WERI-Rb-1 (cell line): ENCODE results near the gene PDE9A.

ENCODE experiments used
- DNase-seq: peaks from one replicate; pipeline ENCODE4 v3.0.0-alpha.2; 2020
- H3K27ac ChIP-seq: fragments of 250-450 bp; sonication (Bioruptor Pico); 2 replicates; pipeline ENCODE4 v1.5.1; 2020; ENCODE audit warnings: mild to moderate bottlenecking, moderate library complexity
- H3K27me3 ChIP-seq: fragments of 250-450 bp; sonication (Bioruptor Pico); 2 replicates; pipeline ENCODE4 v1.5.1; 2021; ENCODE audit warnings: mild to moderate bottlenecking, low read depth, moderate library complexity; ENCODE audit not compliant: insufficient read depth, severe bottlenecking
- H3K36me3 ChIP-seq: fragments of 250-450 bp; sonication (Bioruptor Pico); 2 replicates; pipeline ENCODE4 v1.5.1; 2020; ENCODE audit warnings: mild to moderate bottlenecking, moderate library complexity
- H3K4me3 ChIP-seq: 2 replicates; pipeline ENCODE4 v1.5.1; 2011; ENCODE audit warnings: low read depth, mild to moderate bottlenecking, control low read depth, low read length
- H3K9me3 ChIP-seq: fragments of 250-450 bp; sonication (Bioruptor Pico); 2 replicates; pipeline ENCODE4 v1.5.1; 2021; ENCODE audit warnings: mild to moderate bottlenecking, moderate library complexity; ENCODE audit not compliant: severe bottlenecking
- CTCF ChIP-seq: IDR thresholded peaks from 2 replicates; pipeline ENCODE4 v1.5.1; 2011; ENCODE audit warnings: low read depth, mild to moderate bottlenecking, control low read depth, inconsistent platforms, low read length

The PDE9A gene

GRCh38 chr21:42685954-42686500, 32.6 kb downstream of the PDE9A start:
- H3K27me3 ChIP-seq: no peaks in the 10 kb centered on the region

GRCh38 chr21:42687796-42688195, 34.4 kb downstream of the PDE9A start:
- Histone ChIP-seq H3K9me3 (no peaks in the 10 kb centered on the region), H3K27ac (no peak overlapping the region), H3K27me3 (no peaks in the 10 kb centered on the region), H3K36me3 (peaks cover 88% of the 10 kb centered on the region), H3K4me3 (no peak overlapping the region)
- no peak for TF ChIP-seq CTCF
- DNase-seq: no peak

More at GRCh38 chr21:42685954-42686500, 32.6 kb downstream of the PDE9A start:
- H3K4me3 ChIP-seq: no peak overlapping the region
- no peaks in the 10 kb centered on the region for H3K9me3 ChIP-seq
- no peak for TF ChIP-seq CTCF
- DNase-seq: no peak
- peaks cover 84% of the 10 kb centered on the region for H3K36me3 ChIP-seq
- H3K27ac ChIP-seq: no peak overlapping the region

GRCh38 chr21:42688226-42688840, 34.9 kb downstream of the PDE9A start:
- no peak for DNase-seq
- no peak for TF ChIP-seq CTCF
- Histone ChIP-seq H3K9me3 (no peaks in the 10 kb centered on the region), H3K4me3 (no peak overlapping the region), H3K27me3 (no peaks in the 10 kb centered on the region), H3K27ac (no peak overlapping the region), H3K36me3 (peaks cover 91% of the 10 kb centered on the region)

GRCh38 chr21:42688841-42689371, 35.5 kb downstream of the PDE9A start:
- Histone ChIP-seq H3K27me3 (no peaks in the 10 kb centered on the region), H3K27ac (no peak overlapping the region), H3K4me3 (no peak overlapping the region), H3K9me3 (no peaks in the 10 kb centered on the region), H3K36me3 (peaks cover 90% of the 10 kb centered on the region)
- peak; percentile 75 for TF ChIP-seq CTCF
- DNase-seq: peak; percentile 43

- no peaks in the 10 kb centered on the region for H3K9me3 ChIP-seq
- no peak overlapping the region for H3K4me3 ChIP-seq
- no peak for DNase-seq
- H3K27ac ChIP-seq: no peak overlapping the region
- TF ChIP-seq CTCF: no peak
- H3K27me3 ChIP-seq: no peaks in the 10 kb centered on the region
- peaks cover 93% of the 10 kb centered on the region for H3K36me3 ChIP-seq
Observed at GRCh38 chr21:42690586-42690985, 37.2 kb downstream of the PDE9A start.
